HG03442 (cell line): ENCODE results near the gene GOLT1A.

Source experiments
- ATAC-seq: cut with Tn5 transposase; IDR thresholded peaks from one replicate; pipeline ENCODE4 v1.9.1; 2021; ENCODE audit warnings: mild to moderate bottlenecking, moderate library complexity; ENCODE audit not compliant: unreplicated experiment

GOLT1A gene

GRCh38 chr1:204162494-204163074 lies 51.2 kb downstream of the GOLT1A start:
- ATAC-seq = no peak

- no peak for ATAC-seq
Observed at GRCh38 chr1:204161609-204162493, 51.9 kb downstream of the GOLT1A start.

- ATAC-seq = no peak
Observed at GRCh38 chr1:204157962-204158361, 55.8 kb downstream of the GOLT1A start.

GRCh38 chr1:204155881-204156280 lies 57.9 kb downstream of the GOLT1A start:
- ATAC-seq = no peak

GRCh38 chr1:204154568-204155255 lies 59.1 kb downstream of the GOLT1A start:
- no peak for ATAC-seq

- no peak for ATAC-seq
Observed at GRCh38 chr1:204153667-204154066, 60.1 kb downstream of the GOLT1A start.

- no peak for ATAC-seq
Observed at GRCh38 chr1:204152310-204153044, 61.3 kb downstream of the GOLT1A start.

GRCh38 chr1:204151552-204152309 lies 62.1 kb downstream of the GOLT1A start, which contains the start of gene ETNK2:
Gene ETNK2, minus strand, starts transcription at chr1:204152044. Its CDS starts 192 bp downstream, at chr1:204151852.
- no peak for ATAC-seq

- no peak for ATAC-seq
Observed at GRCh38 chr1:204150702-204151551, 62.9 kb downstream of the GOLT1A start.

- no peak for ATAC-seq
Observed at GRCh38 chr1:204149635-204150565, 63.9 kb downstream of the GOLT1A start.

- ATAC-seq = no peak
Observed at GRCh38 chr1:204149107-204149506, 64.7 kb downstream of the GOLT1A start.
